Stimulated activated naive CD8-positive, alpha-beta T cell treated with anti-CD3 and anti-CD28 coated beads, Interleukin-15, Interleukin-2, amounts not matched to agents 100 U/mL and 50 U/mL, for 24 hours (primary cell): ENCODE results near the gene SLC66A2.
A peak's percentile ranks its signal among the peaks of the same experiment; 100 is the strongest.
"Not testable (repeated sequence)": the region's sequence is repeated elsewhere in the genome, so short reads cannot be mapped to it uniquely, and the experiment has no call there.

Experiments used
- ATAC-seq: fragments of 150-1000 bp; cut with Tn5 transposase; one replicate; pipeline ENCODE4 v1.10.0; 2021
- DNase-seq: peaks from one replicate; pipeline ENCODE4 v3.0.0; 2021

The SLC66A2 gene

GRCh38 chr18:79866889-79867574 is 84.4 kb downstream of the SLC66A2 start:
- ATAC-seq, result no peak
- no peak for DNase-seq

- not testable (repeated sequence) for DNase-seq, ATAC-seq
Observed at GRCh38 chr18:79865951-79866350, 85.5 kb downstream of the SLC66A2 start.

- not testable (repeated sequence) for DNase-seq, ATAC-seq
Observed at GRCh38 chr18:79864955-79865354, 86.5 kb downstream of the SLC66A2 start.

- DNase-seq, result no peak
- no peak for ATAC-seq
Observed at GRCh38 chr18:79864006-79864725, 87.3 kb downstream of the SLC66A2 start.

GRCh38 chr18:79863161-79864005 is 88.1 kb downstream of the SLC66A2 start:
- ATAC-seq (no peak), DNase-seq (no peak)

- ATAC-seq, result no peak
- DNase-seq, result no peak
Observed at GRCh38 chr18:79862562-79862961, 88.9 kb downstream of the SLC66A2 start.

- no peak for DNase-seq
- ATAC-seq, result no peak
Observed at GRCh38 chr18:79861687-79862086, 89.8 kb downstream of the SLC66A2 start.

- DNase-seq, result no peak
- no peak for ATAC-seq
Observed at GRCh38 chr18:79859314-79859713, 92.1 kb downstream of the SLC66A2 start.

GRCh38 chr18:79857082-79857671 is 94.3 kb downstream of the SLC66A2 start:
- DNase-seq, result no peak
- no peak for ATAC-seq

GRCh38 chr18:79856119-79857007 is 95.1 kb downstream of the SLC66A2 start:
- ATAC-seq (peak; percentile 19), DNase-seq (no peak)

GRCh38 chr18:79855147-79855933 is 96.1 kb downstream of the SLC66A2 start:
- ATAC-seq (no peak), DNase-seq (no peak)

- no peak for DNase-seq
- ATAC-seq, result no peak
Observed at GRCh38 chr18:79853993-79854364, 97.5 kb downstream of the SLC66A2 start.

GRCh38 chr18:79853303-79853992 is 98.0 kb downstream of the SLC66A2 start:
- DNase-seq, result no peak
- no peak for ATAC-seq

- no peak for DNase-seq
- ATAC-seq, result no peak
Observed at GRCh38 chr18:79852561-79853302, 98.7 kb downstream of the SLC66A2 start.
